IPS-18a (cell line): ENCODE results near the gene CCL24.
"Not testable (repeated sequence)": the region's sequence is repeated elsewhere in the genome, so short reads cannot be mapped to it uniquely, and the experiment has no call there.

Experiments
- H3K27ac ChIP-seq: one replicate; pipeline ENCODE4 v1.5.1; 2013; ENCODE audit warnings: low read length
- H3K27me3 ChIP-seq: one replicate; pipeline ENCODE4 v1.6.1; 2013; ENCODE audit warnings: mild to moderate bottlenecking, low read length; ENCODE audit not compliant: control insufficient read depth, insufficient read depth
- H3K36me3 ChIP-seq: one replicate; pipeline ENCODE4 v1.6.1; 2013; ENCODE audit warnings: low read depth, low read length; ENCODE audit not compliant: control insufficient read depth
- H3K4me1 ChIP-seq: one replicate; pipeline ENCODE4 v1.6.1; 2013; ENCODE audit warnings: low read depth, low read length; ENCODE audit not compliant: control insufficient read depth
- H3K4me3 ChIP-seq: one replicate; pipeline ENCODE4 v1.5.1; 2013; ENCODE audit warnings: low read length
- H3K9ac ChIP-seq: one replicate; pipeline ENCODE4 v1.6.1; 2013; ENCODE audit warnings: mild to moderate bottlenecking, low read length, moderate library complexity
- H3K9me3 ChIP-seq: one replicate; pipeline ENCODE4 v1.6.1; 2013; ENCODE audit warnings: low read depth, low read length; ENCODE audit not compliant: control insufficient read depth

The CCL24 gene

DNA sequence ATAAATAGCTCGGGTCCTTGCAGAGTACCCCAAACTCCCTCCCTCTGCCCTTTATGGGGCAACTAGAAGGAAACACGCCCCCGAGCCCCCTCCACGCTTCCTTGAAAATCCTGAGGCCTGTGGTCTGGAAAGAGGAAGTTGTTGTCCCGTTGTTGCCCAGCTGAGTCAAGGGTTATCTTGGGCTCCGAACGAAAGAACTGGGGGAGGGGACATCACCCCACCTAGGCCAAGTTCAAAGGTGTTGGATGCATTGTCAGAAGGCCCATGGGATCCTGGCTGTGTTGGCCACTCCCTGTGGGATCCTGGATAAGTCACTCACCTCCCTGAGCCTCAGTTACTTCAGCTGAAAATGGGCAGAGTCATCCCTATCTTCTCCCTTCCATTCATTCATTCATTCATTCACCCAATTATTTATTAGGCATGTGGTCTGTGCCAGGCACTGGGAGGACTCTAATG, at the start of gene CCL24:
CCL24 (minus strand) TSS at position 26 of the 456 bp plus-strand sequence. CDS start 91 bp downstream, outside the sequence.
- Histone ChIP-seq H3K9ac (no peak within 1 kb of the TSS), H3K36me3 (no peaks in the 10 kb centered on the region), H3K9me3 (no peaks in the 10 kb centered on the region)

DNA sequence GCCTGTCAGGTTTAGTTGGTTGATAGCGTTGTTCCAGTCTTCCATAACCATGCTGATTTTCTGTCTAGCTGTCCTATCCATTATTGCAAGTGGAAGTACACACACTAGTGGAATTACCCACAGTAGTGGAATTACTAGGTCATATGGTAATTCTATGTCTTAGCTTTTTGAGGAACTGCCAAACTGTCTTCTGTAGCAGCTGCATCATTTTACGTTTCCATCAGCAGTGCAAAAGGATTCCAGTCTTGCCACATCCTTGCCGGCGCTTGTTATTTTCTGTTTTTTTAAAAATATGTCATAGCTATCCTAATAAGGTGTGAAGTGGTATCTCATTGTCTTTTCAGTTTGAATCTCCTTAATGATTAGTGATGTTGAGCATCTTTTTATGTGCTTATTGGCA, 48.0 kb upstream of the CCL24 start:
- no peak overlapping the region for H3K9ac ChIP-seq
- no peaks in the 10 kb centered on the region for H3K4me1 ChIP-seq
- H3K4me3 ChIP-seq: no peak overlapping the region

More for the DNA sequence above, at the start of gene CCL24:
- Histone ChIP-seq H3K27me3 (no peaks in the 10 kb centered on the region), H3K4me1 (no peaks in the 10 kb centered on the region), H3K4me3 (no peak within 1 kb of the TSS), H3K27ac (no peak within 1 kb of the TSS)

DNA sequence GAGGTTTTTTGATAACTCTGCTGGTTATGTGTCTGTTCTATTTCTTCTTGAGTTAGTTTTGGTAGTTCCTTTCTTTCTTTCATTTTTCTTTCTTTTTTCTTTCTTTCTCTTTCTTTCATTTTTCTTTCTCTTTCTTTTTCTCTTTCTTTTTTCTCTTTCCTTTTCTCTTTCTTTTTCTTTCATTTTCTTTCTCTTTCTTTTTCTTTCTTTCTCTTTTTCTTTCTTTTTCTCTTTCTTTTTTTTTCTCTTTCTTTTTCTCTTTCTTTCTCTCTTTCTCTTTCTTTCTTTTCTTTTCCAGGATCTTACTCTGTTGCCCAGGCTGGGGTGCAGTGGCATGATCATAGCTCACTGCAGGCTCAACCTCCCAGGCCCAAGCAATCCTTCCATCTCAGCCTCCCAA, 44.8 kb upstream of the CCL24 start:
- Histone ChIP-seq H3K36me3 (no peaks in the 10 kb centered on the region), H3K4me1 (no peaks in the 10 kb centered on the region), H3K4me3 (no peak overlapping the region), H3K27ac (no peak overlapping the region), H3K27me3 (no peaks in the 10 kb centered on the region), H3K9ac (no peak overlapping the region), H3K9me3 (no peaks in the 10 kb centered on the region)

More for the DNA sequence above, 48.0 kb upstream of the CCL24 start:
- no peaks in the 10 kb centered on the region for H3K36me3 ChIP-seq
- H3K27me3 ChIP-seq: no peaks in the 10 kb centered on the region
- H3K9me3 ChIP-seq: no peaks in the 10 kb centered on the region
- H3K27ac ChIP-seq: no peak overlapping the region

- Histone ChIP-seq H3K9ac (no peak overlapping the region), H3K36me3 (no peaks in the 10 kb centered on the region), H3K4me1 (no peaks in the 10 kb centered on the region), H3K27me3 (no peaks in the 10 kb centered on the region), H3K27ac (no peak overlapping the region), H3K9me3 (no peaks in the 10 kb centered on the region), H3K4me3 (no peak overlapping the region)
Measured at GRCh38 chr7:75856536-75856935, 42.9 kb upstream of the CCL24 start.

GRCh38 chr7:75854813-75855345, 41.3 kb upstream of the CCL24 start:
- H3K9me3 ChIP-seq, H3K4me3 ChIP-seq, H3K27me3 ChIP-seq, H3K9ac ChIP-seq, H3K27ac ChIP-seq, H3K36me3 ChIP-seq, H3K4me1 ChIP-seq: not testable (repeated sequence)

- Histone ChIP-seq H3K4me1 (no peaks in the 10 kb centered on the region), H3K4me3 (no peak overlapping the region), H3K9me3 (no peaks in the 10 kb centered on the region), H3K36me3 (no peaks in the 10 kb centered on the region), H3K27me3 (no peaks in the 10 kb centered on the region), H3K9ac (no peak overlapping the region), H3K27ac (no peak overlapping the region)
Measured at GRCh38 chr7:75854233-75854632, 40.6 kb upstream of the CCL24 start.

- no peak overlapping the region for H3K9ac ChIP-seq
- no peak overlapping the region for H3K27ac ChIP-seq
- no peaks in the 10 kb centered on the region for H3K4me1 ChIP-seq
Measured at GRCh38 chr7:75850235-75850634, 36.6 kb upstream of the CCL24 start.

GRCh38 chr7:75849573-75849972, 36.0 kb upstream of the CCL24 start:
- Histone ChIP-seq H3K36me3 (no peaks in the 10 kb centered on the region), H3K4me1 (no peaks in the 10 kb centered on the region), H3K27me3 (no peaks in the 10 kb centered on the region), H3K9me3 (no peaks in the 10 kb centered on the region), H3K27ac (no peak overlapping the region), H3K9ac (no peak overlapping the region), H3K4me3 (no peak overlapping the region)

More at GRCh38 chr7:75850235-75850634, 36.6 kb upstream of the CCL24 start:
- Histone ChIP-seq H3K27me3 (no peaks in the 10 kb centered on the region), H3K4me3 (no peak overlapping the region), H3K36me3 (no peaks in the 10 kb centered on the region), H3K9me3 (no peaks in the 10 kb centered on the region)

DNA sequence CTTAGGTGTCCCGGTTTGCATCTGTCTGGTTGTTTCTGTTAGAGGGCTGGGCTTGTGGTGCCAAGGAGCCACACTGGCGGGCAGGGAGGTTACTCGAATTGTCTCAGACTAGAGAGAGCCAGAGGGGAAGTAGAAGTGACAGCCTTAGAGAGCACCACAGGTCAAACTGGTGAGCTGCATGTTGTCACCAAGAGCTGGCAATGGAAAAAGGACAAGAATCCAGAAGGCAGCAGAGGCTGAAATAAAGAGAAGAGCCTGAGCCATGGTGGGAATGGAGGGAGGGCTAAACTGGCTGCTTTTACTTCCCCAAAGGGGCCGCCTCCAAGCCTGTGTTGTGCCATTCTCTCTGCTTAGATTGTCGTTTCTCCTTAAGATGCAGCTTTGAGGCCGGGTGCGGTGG, 34.1 kb upstream of the CCL24 start:
- no peaks in the 10 kb centered on the region for H3K9me3 ChIP-seq
- no peak overlapping the region for H3K9ac ChIP-seq
- no peaks in the 10 kb centered on the region for H3K36me3 ChIP-seq
- H3K27ac ChIP-seq: no peak overlapping the region
- no peaks in the 10 kb centered on the region for H3K27me3 ChIP-seq
- H3K4me3 ChIP-seq: no peak overlapping the region
- H3K4me1 ChIP-seq: no peaks in the 10 kb centered on the region

- not testable (repeated sequence) for H3K36me3 ChIP-seq, H3K4me1 ChIP-seq, H3K27ac ChIP-seq, H3K4me3 ChIP-seq, H3K9ac ChIP-seq, H3K27me3 ChIP-seq, H3K9me3 ChIP-seq
Measured at GRCh38 chr7:75845132-75845531, 31.5 kb upstream of the CCL24 start.

- no peak overlapping the region for H3K27ac ChIP-seq
- H3K9ac ChIP-seq: no peak overlapping the region
- no peaks in the 10 kb centered on the region for H3K36me3 ChIP-seq
- H3K4me3 ChIP-seq: no peak overlapping the region
- H3K9me3 ChIP-seq: no peaks in the 10 kb centered on the region
- no peaks in the 10 kb centered on the region for H3K27me3 ChIP-seq
- no peaks in the 10 kb centered on the region for H3K4me1 ChIP-seq
Measured at GRCh38 chr7:75844158-75844557, 30.6 kb upstream of the CCL24 start.

- no peaks in the 10 kb centered on the region for H3K36me3 ChIP-seq
- no peak overlapping the region for H3K27ac ChIP-seq
- H3K9ac ChIP-seq: no peak overlapping the region
- no peaks in the 10 kb centered on the region for H3K27me3 ChIP-seq
- H3K9me3 ChIP-seq: no peaks in the 10 kb centered on the region
- no peak overlapping the region for H3K4me3 ChIP-seq
- H3K4me1 ChIP-seq: no peaks in the 10 kb centered on the region
Measured at GRCh38 chr7:75843613-75844116, 30.1 kb upstream of the CCL24 start.
